Gastroesophageal sphincter (tissue), 4 donors: ENCODE measurements around the gene XXYLT1. TPM values are rescaled to one million over a fixed set of nuclear protein-coding genes. Genes with fewer than 3 reads are reported as not detected.

ENCODE experiments used
- ATAC-seq: fragments of 150-250 bp; one replicate; pipeline ENCODE4 v1.9.1; 2016; ENCODE audit warnings: mild to moderate bottlenecking, moderate library complexity
- H3K27ac ChIP-seq, 4 donors: fragments of 200-600 bp; sonication (generic) in 3 of 4; 1 replicate in 3 of 4; 2 replicates in 1 of 4; pipeline ENCODE4 v1.5.1; 2016 to 2019
- H3K27me3 ChIP-seq: fragments of 200-600 bp; sonication (generic); one replicate; pipeline ENCODE4 v1.5.1; 2019
- H3K36me3 ChIP-seq, 2 donors: fragments of 200-600 bp; sonication (generic); one replicate each; pipeline ENCODE4 v1.5.1; 2019; ENCODE audit warnings: control low read depth in 1 of 2
- H3K4me1 ChIP-seq, 3 donors: fragments of 200-600 bp; sonication (generic); 1 replicate in 2 of 3; 2 replicates in 1 of 3; pipeline ENCODE4 v1.5.1; 2016 to 2019; ENCODE audit warnings: control low read depth in 2 of 3
- H3K4me3 ChIP-seq, 2 donors: fragments of 200-600 bp; sonication (generic); one replicate each; pipeline ENCODE4 v1.5.1; 2019; ENCODE audit warnings: mild to moderate bottlenecking in 1 of 2, moderate library complexity in 1 of 2
- H3K9me3 ChIP-seq, 3 donors: fragments of 200-600 bp; sonication (generic); one replicate each; pipeline ENCODE4 v1.5.1; 2017 to 2019; ENCODE audit warnings: control low read depth in 2 of 3
- EP300 ChIP-seq: sonication (generic); formaldehyde crosslinking; IDR thresholded peaks from one replicate; pipeline ENCODE4 v1.6.1; 2017; ENCODE audit warnings: antibody characterized with exemption, mild to moderate bottlenecking
- POLR2A ChIP-seq, 2 donors: fragments of 450-650 bp; IDR thresholded peaks; one replicate each; pipeline ENCODE4 v1.6.1; 2017; ENCODE audit warnings: antibody characterized with exemption in 2 of 2, mild to moderate bottlenecking in 2 of 2, moderate library complexity in 1 of 2
- POLR2AphosphoS5 ChIP-seq: sonication (generic); formaldehyde crosslinking; IDR thresholded peaks from one replicate; pipeline ENCODE4 v1.6.1; 2017; ENCODE audit warnings: antibody characterized with exemption
- WGBS, 2 donors: methylation state at CpG; one replicate each; pipeline ENCODE4 v1.1.5; 2018; ENCODE audit warnings: low coverage in 1 of 2; 5-methylcytosine and 5-hydroxymethylcytosine counted together
- total RNA-seq, 4 donors: library from RNA; depleted of rRNA; stranded (reverse); fragments of >200 nt; gene quantifications; one replicate each; pipeline ENCODE4 v1.1.0, GENCODE V29; 2016
- TF ChIP-seq, protein P1 (sequence below), 4 experiments: fragments of 200-600 bp in 2 of 4; fragments of 450-650 bp in 2 of 4; sonication (generic) in 1 of 4; IDR thresholded peaks; one replicate each; pipeline ENCODE4 v1.5.1; 2017 to 2019; ENCODE audit warnings: antibody characterized with exemption in 4 of 4, mild to moderate bottlenecking in 2 of 4, moderate library complexity in 2 of 4

Gene XXYLT1
- total RNA-seq, 4 donors from 2014 or later, result 10.1 to 14.0 (median 12.5) TPM

DNA sequence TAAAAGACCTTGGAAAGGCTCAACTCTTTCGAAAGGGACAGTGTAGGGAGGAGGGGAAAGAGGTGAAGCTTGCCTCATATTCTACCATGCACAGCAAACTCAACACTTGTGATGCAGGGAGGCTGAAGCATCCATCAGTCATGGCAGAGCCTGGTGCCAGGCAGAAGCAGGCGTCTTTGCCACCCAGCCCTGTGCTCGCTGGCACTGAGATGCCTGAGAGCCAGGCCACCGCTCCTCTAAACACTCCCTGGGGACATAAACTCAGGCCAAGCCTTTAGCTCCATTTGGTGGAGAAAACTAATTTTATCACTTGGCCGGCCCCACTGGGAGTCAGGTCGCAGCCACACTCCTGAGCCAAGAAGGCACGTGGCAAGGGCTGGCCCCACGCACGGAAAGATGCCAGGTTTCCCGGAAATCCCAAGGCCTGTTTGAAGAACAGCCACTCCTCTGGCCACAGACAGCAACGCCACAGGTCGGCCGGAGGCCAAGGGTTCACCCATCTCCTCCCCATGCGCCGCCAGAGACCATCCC, 30.7 kb downstream of the XXYLT1 start:
- ATAC-seq, result peak; percentile 44
- 74% methylated on average over 2 of the region's 15 CpGs; no CpG with 5 or more reads in 1 of the 2 donors for WGBS, 2 donors
- Histone ChIP-seq H3K4me3 (no peak overlapping the region), H3K36me3 (no peaks in the 10 kb centered on the region), H3K4me1 (peaks cover 0 to 34% (median 7%) of the 10 kb centered on the region in 3 donors), H3K27ac (peak overlapping the region in 2 of 4 donors; percentile 77 to 81), H3K27me3 (no peaks in the 10 kb centered on the region), H3K9me3 (no peaks in the 10 kb centered on the region)
- TF ChIP-seq POLR2AphosphoS5 (peak; percentile 69), EP300 (no peak)

DNA sequence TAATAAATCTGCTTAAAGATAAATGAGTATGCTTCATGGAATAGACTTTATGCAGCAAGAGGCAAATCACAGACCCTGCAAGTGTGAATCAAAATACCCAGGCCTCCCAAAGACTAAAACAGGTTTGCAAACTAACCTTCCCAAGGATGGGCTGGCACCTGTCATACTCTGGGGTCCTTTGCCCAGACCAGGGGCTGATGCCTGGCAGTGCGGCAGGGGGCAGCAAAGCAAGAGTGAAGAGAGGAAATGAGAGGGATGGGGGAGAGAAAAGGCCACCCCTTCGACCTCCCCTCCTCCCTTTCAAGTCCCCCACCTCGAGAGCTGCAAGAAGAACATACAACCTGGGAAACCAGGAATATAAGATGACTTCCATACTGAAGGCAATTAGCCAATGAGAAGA, 31.8 kb downstream of the XXYLT1 start:
- H3K9me3 ChIP-seq, result no peaks in the 10 kb centered on the region
- H3K27me3 ChIP-seq, result no peaks in the 10 kb centered on the region
- H3K4me1 ChIP-seq, result peaks cover 0 to 34% (median 7%) of the 10 kb centered on the region in 3 donors
- TF ChIP-seq, protein P1, sequence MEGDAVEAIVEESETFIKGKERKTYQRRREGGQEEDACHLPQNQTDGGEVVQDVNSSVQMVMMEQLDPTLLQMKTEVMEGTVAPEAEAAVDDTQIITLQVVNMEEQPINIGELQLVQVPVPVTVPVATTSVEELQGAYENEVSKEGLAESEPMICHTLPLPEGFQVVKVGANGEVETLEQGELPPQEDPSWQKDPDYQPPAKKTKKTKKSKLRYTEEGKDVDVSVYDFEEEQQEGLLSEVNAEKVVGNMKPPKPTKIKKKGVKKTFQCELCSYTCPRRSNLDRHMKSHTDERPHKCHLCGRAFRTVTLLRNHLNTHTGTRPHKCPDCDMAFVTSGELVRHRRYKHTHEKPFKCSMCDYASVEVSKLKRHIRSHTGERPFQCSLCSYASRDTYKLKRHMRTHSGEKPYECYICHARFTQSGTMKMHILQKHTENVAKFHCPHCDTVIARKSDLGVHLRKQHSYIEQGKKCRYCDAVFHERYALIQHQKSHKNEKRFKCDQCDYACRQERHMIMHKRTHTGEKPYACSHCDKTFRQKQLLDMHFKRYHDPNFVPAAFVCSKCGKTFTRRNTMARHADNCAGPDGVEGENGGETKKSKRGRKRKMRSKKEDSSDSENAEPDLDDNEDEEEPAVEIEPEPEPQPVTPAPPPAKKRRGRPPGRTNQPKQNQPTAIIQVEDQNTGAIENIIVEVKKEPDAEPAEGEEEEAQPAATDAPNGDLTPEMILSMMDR (IDR thresholded peaks at IDR 0.05), result no peak
- 66% methylated on average over 3 of the region's 3 CpGs; no CpG with 5 or more reads in 1 of the 2 donors for WGBS, 2 donors
- ATAC-seq, result no peak
- H3K27ac ChIP-seq, result peak overlapping the region in 3 of 4 donors; percentile 77 to 83 (median 81)
- H3K4me3 ChIP-seq, result no peak overlapping the region
- no peaks in the 10 kb centered on the region for H3K36me3 ChIP-seq

DNA sequence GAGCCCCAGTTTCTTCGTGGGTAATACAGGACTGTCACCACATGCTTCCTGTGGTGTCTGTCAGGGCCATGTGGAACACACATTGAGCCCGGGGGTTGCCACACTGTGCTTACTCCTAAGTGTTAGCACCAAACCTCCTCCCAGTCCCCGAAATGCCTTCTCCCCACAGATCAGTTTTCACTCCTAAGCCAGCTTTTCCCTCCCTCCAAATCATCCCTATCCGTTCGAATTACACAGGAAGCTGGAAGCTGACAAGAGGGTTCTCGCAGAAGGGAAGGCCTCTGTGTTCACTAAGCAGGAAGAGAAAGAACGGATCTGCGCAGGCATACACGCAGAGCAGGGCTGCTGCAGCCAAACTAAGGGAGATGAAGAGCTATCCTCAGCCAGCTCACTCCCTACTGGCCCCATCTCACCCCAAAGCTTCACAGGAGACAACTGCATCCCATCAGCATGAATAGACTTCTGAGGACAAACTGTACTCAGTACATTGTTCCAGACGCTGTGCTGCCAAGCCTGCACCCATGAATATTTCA, 32.3 kb downstream of the XXYLT1 start:
- Histone ChIP-seq H3K36me3 (no peaks in the 10 kb centered on the region), H3K4me3 (no peak overlapping the region), H3K4me1 (peaks cover 0 to 34% (median 7%) of the 10 kb centered on the region in 3 donors), H3K27me3 (no peaks in the 10 kb centered on the region), H3K9me3 (no peaks in the 10 kb centered on the region), H3K27ac (peak overlapping the region in 3 of 4 donors; percentile 77 to 83 (median 81))
- no peak for TF ChIP-seq POLR2A (IDR thresholded peaks at IDR 0.05)
- no peak for TF ChIP-seq EP300
- peak; percentile 92 for TF ChIP-seq POLR2AphosphoS5
- TF ChIP-seq, protein P1 (IDR thresholded peaks at IDR 0.05), result no peak
- peak; percentile 86 for ATAC-seq
- 44 to 59% methylated on average over 1 to 2 of the region's 10 CpGs for WGBS, 2 donors

DNA sequence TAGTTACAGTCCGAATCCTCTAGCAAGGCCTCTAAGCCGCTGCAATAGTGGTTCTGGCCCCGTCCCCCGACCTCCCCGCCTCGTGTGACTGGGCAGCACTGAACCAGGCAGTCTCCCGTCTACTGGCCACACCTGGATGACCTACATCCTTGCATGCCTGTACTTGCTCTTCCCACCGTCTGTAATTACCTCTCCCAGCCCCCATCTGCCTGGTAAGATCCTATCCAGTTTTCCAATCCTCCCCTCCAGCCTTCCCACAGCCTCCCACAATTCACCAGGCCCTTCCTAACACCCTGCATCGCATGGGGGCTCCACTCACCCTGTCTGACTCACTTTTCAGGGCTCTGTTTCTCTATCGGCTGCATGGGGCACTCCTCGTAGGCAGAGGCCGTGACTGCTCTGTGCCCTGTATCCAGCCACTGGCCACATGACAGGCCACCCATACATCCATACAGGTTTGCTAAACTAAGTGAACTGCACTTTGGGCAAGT, 32.8 kb downstream of the XXYLT1 start:
- peaks cover 0 to 34% (median 7%) of the 10 kb centered on the region in 3 donors for H3K4me1 ChIP-seq
- no peaks in the 10 kb centered on the region for H3K9me3 ChIP-seq
- peak overlapping the region in 3 of 4 donors; percentile 77 to 83 (median 81) for H3K27ac ChIP-seq
- TF ChIP-seq, protein P1 (IDR thresholded peaks at IDR 0.05), result no peak
- TF ChIP-seq POLR2A (IDR thresholded peaks at IDR 0.05), result no peak
- no peak for TF ChIP-seq EP300
- no peak for ATAC-seq
- no peaks in the 10 kb centered on the region for H3K27me3 ChIP-seq
- 67 to 89% methylated on average over 5 to 9 of the region's 12 CpGs for WGBS, 2 donors
- no peaks in the 10 kb centered on the region for H3K36me3 ChIP-seq
- no peak overlapping the region for H3K4me3 ChIP-seq

DNA sequence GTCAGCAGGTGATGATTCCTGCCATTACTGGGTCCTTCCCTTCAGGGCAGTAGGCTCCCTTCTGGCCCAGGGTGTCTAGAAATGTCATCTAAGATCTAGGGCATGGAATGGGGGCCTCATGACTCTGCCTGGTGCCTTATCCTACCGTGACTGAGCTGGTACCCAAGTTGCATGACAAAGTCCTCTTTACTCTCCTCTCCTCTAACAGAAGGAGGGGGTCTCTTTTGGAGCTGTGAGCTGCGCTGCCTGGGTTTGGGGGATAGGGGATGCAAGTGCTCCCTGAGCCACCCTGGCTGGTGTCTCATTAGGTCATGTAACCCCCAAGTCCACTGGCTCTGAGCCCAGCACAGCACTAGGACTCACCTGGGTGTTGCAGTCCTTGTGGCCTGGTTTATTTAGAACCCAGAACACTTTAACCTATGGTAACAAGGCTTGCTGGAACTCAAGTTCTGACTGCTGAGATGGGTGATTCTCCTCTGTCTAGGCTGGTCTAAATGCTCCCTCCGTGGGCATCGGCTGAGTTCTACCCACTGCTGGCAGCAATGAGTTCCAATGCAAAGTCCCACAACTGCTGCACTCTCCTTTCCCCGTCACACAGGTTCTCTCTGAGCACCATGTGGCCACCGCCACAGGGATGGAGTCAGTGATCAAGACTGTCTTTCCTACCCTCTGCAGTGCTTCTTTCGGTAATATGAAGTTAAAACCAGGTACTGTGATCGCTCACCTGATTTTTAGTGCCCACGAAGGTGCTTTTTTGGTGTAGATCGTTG, 34.0 kb downstream of the XXYLT1 start:
- Histone ChIP-seq H3K4me1 (peaks cover 0 to 34% (median 7%) of the 10 kb centered on the region in 3 donors), H3K4me3 (no peak overlapping the region), H3K27me3 (no peaks in the 10 kb centered on the region), H3K36me3 (no peaks in the 10 kb centered on the region), H3K27ac (peak overlapping the region in 1 of 4 donors; percentile 3), H3K9me3 (no peaks in the 10 kb centered on the region)
- no peak for ATAC-seq
- 95 to 100% methylated on average over 4 to 7 of the region's 10 CpGs for WGBS, 2 donors
- TF ChIP-seq POLR2AphosphoS5 (no peak), EP300 (no peak), POLR2A (IDR thresholded peaks at IDR 0.05) (no peak)
- TF ChIP-seq, protein P1 (IDR thresholded peaks at IDR 0.05), result no peak
